Measurements from ENCODE around the gene CSRP2. TPM values are rescaled to one million over a fixed set of nuclear protein-coding genes. Genes with fewer than 3 reads are reported as not detected.

CSRP2 gene
- total RNA-seq, 2 donors from 2014 or later, result 1.2 to 3.1 TPM

- no peaks in the 10 kb centered on the region for H3K9me3 Mint-ChIP-seq
- H3K36me3 Mint-ChIP-seq (ENCODE audit: low read depth), result no peaks in the 10 kb centered on the region
- no peaks in the 10 kb centered on the region for H3K4me1 Mint-ChIP-seq
- peak overlapping the region; percentile 82 for H3K4me3 Mint-ChIP-seq
- peaks cover 56% of the 10 kb centered on the region for H3K27me3 Mint-ChIP-seq
- no peak for ATAC-seq (replicated peaks)
- H3K27ac Mint-ChIP-seq, result no peak overlapping the region
Measured at GRCh38 chr12:76879710-76880518, 1.1 kb upstream of the CSRP2 start.

GRCh38 chr12:76878099-76878898 lies 520 bp downstream of the CSRP2 start:
- peak; percentile 17 for ATAC-seq (replicated peaks)
- Mint-ChIP-seq H3K27ac (peak overlapping the region; percentile 74), H3K4me3 (peak overlapping the region; percentile 94), H3K9me3 (no peaks in the 10 kb centered on the region), H3K36me3 (ENCODE audit: low read depth) (no peaks in the 10 kb centered on the region), H3K27me3 (peaks cover 62% of the 10 kb centered on the region), H3K4me1 (no peaks in the 10 kb centered on the region)

DNA sequence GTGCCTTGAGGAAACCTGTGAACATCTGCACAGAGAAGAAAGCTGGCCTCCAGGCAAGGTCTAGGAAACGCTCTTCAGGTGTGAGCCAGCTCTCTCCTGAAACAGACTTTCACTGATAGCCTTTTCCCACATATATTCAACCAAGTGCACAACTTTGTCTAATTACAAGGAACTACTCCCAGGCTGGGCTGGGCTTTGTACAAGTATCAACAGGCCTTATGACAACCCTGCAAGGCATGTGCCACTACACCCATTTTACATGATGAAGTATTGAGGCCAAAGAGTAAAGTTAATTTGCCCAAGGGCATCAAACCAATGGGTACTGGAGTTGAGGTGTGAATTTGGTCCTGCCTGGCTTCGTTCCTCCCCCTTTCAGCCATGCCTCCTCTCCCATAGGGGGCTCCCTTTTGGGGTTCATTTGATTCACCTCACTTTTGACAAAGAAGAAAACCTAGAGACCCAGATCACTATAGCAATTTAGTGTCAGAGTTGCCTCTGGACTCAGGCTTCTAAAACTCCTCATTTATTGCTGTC lies 2.1 kb downstream of the CSRP2 start:
- Mint-ChIP-seq H3K4me3 (no peak overlapping the region), H3K4me1 (no peaks in the 10 kb centered on the region), H3K9me3 (no peaks in the 10 kb centered on the region), H3K27me3 (peaks cover 62% of the 10 kb centered on the region), H3K27ac (no peak overlapping the region), H3K36me3 (ENCODE audit: low read depth) (no peaks in the 10 kb centered on the region)
- no peak for ATAC-seq (replicated peaks)

GRCh38 chr12:76874491-76875190 lies 4.2 kb downstream of the CSRP2 start:
- Mint-ChIP-seq H3K27me3 (peaks cover 56% of the 10 kb centered on the region), H3K4me3 (no peak overlapping the region), H3K27ac (no peak overlapping the region)

GRCh38 chr12:76874027-76874426 lies 4.8 kb downstream of the CSRP2 start:
- H3K9me3 Mint-ChIP-seq, result no peaks in the 10 kb centered on the region
- no peaks in the 10 kb centered on the region for H3K36me3 Mint-ChIP-seq (ENCODE audit: low read depth)
- ATAC-seq (replicated peaks), result no peak
- no peak overlapping the region for H3K27ac Mint-ChIP-seq
- peaks cover 52% of the 10 kb centered on the region for H3K27me3 Mint-ChIP-seq
- H3K4me1 Mint-ChIP-seq, result no peaks in the 10 kb centered on the region
- H3K4me3 Mint-ChIP-seq, result no peak overlapping the region

More at GRCh38 chr12:76874491-76875190, 4.2 kb downstream of the CSRP2 start:
- no peak for ATAC-seq (replicated peaks)
- no peaks in the 10 kb centered on the region for H3K36me3 Mint-ChIP-seq (ENCODE audit: low read depth)
- H3K9me3 Mint-ChIP-seq, result no peaks in the 10 kb centered on the region
- no peaks in the 10 kb centered on the region for H3K4me1 Mint-ChIP-seq

GRCh38 chr12:76872415-76872814 lies 6.4 kb downstream of the CSRP2 start:
- Mint-ChIP-seq H3K36me3 (ENCODE audit: low read depth) (no peaks in the 10 kb centered on the region), H3K4me1 (no peaks in the 10 kb centered on the region), H3K27me3 (peaks cover 45% of the 10 kb centered on the region), H3K9me3 (no peaks in the 10 kb centered on the region), H3K4me3 (no peak overlapping the region), H3K27ac (no peak overlapping the region)
- no peak for ATAC-seq (replicated peaks)

GRCh38 chr12:76871742-76872141 lies 7.1 kb downstream of the CSRP2 start:
- no peaks in the 10 kb centered on the region for H3K9me3 Mint-ChIP-seq
- no peak overlapping the region for H3K4me3 Mint-ChIP-seq
- H3K27me3 Mint-ChIP-seq, result peaks cover 38% of the 10 kb centered on the region
- H3K27ac Mint-ChIP-seq, result no peak overlapping the region
- no peak for ATAC-seq (replicated peaks)
- H3K4me1 Mint-ChIP-seq, result no peaks in the 10 kb centered on the region
- H3K36me3 Mint-ChIP-seq (ENCODE audit: low read depth), result no peaks in the 10 kb centered on the region

DNA sequence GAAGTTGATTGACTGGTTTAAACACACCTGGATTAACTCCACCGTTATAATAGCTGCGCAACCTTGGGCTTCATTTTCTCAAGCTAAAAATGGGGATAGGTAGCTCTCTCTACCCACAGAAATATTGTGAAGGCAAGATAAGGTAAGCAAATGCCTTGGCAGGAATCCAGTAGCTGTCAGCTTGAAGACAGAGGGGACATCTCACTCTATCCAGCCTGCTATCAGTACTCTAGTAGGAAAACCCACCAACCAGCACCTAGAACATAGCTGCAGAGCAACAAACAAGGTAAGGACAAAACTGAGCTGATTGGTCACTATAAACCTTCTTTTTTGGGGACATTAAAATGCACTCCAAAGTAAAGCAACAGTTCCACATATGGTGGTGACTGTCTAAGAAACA lies 7.7 kb downstream of the CSRP2 start:
- no peak for ATAC-seq (replicated peaks)
- H3K9me3 Mint-ChIP-seq, result no peaks in the 10 kb centered on the region
- H3K27ac Mint-ChIP-seq, result no peak overlapping the region
- no peaks in the 10 kb centered on the region for H3K36me3 Mint-ChIP-seq (ENCODE audit: low read depth)
- peaks cover 31% of the 10 kb centered on the region for H3K27me3 Mint-ChIP-seq
- H3K4me3 Mint-ChIP-seq, result no peak overlapping the region
- H3K4me1 Mint-ChIP-seq, result no peaks in the 10 kb centered on the region

DNA sequence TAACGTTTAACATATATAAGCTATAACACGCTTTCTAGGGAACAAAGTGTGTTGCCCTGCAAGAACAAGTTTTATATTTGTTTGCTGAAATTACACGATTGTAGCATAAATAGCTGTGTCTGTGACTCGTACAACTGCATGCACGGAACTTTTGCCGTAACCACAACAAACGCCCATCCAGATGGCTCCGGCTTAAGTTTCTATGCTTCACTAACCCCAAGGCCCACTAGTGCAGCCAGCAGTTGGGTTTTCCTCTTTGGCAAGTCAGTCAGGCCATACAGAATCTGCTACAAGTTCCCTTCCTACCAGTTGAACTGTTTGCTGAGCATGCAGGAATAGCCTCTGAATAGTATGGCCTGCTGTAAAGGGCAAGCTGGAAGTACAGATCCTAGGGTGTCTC lies 12.1 kb downstream of the CSRP2 start:
- H3K9me3 Mint-ChIP-seq, result no peaks in the 10 kb centered on the region
- H3K36me3 Mint-ChIP-seq (ENCODE audit: low read depth), result no peaks in the 10 kb centered on the region

GRCh38 chr12:76866151-76866567 lies 12.7 kb downstream of the CSRP2 start:
- Mint-ChIP-seq H3K4me3 (no peak overlapping the region), H3K27me3 (peaks cover 3% of the 10 kb centered on the region), H3K27ac (no peak overlapping the region), H3K4me1 (no peaks in the 10 kb centered on the region), H3K36me3 (ENCODE audit: low read depth) (no peaks in the 10 kb centered on the region), H3K9me3 (no peaks in the 10 kb centered on the region)
- ATAC-seq (replicated peaks), result no peak

More for the DNA sequence above, 12.1 kb downstream of the CSRP2 start:
- peaks cover 3% of the 10 kb centered on the region for H3K27me3 Mint-ChIP-seq
- H3K27ac Mint-ChIP-seq, result no peak overlapping the region
- H3K4me3 Mint-ChIP-seq, result no peak overlapping the region
- H3K4me1 Mint-ChIP-seq, result no peaks in the 10 kb centered on the region
- no peak for ATAC-seq (replicated peaks)

DNA sequence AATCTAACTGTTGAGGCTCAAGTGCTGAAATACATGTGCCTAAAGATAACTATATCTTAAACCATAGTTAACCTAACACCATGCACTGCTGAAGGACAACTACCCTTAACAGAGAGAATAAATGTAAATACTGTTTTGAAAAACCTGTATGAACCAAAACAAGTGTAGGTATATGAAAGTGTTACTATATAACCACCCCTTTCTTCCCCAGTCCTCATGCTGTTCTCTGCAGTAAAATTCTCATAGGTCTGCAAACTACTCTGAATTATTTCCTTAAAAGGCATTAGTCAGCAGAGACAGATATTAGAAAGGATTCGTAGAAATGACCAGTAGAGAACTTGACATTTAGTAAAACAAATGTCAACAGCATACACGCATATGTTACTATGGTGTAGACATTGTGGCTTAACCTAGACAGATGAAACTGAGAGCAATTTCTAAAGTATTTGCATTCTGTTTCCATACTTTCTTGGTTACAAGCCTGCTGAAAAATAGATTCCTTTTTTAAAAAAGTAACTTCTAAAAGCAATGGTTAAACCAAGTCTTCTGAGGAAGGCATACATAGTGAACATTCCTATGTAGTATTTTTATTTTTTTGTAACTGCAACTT lies 13.9 kb downstream of the CSRP2 start:
- no peaks in the 10 kb centered on the region for H3K27me3 Mint-ChIP-seq
- H3K36me3 Mint-ChIP-seq (ENCODE audit: low read depth), result no peaks in the 10 kb centered on the region
- H3K27ac Mint-ChIP-seq, result no peak overlapping the region
- no peaks in the 10 kb centered on the region for H3K9me3 Mint-ChIP-seq
- ATAC-seq (replicated peaks), result no peak
- H3K4me1 Mint-ChIP-seq, result no peaks in the 10 kb centered on the region
- H3K4me3 Mint-ChIP-seq, result no peak overlapping the region

DNA sequence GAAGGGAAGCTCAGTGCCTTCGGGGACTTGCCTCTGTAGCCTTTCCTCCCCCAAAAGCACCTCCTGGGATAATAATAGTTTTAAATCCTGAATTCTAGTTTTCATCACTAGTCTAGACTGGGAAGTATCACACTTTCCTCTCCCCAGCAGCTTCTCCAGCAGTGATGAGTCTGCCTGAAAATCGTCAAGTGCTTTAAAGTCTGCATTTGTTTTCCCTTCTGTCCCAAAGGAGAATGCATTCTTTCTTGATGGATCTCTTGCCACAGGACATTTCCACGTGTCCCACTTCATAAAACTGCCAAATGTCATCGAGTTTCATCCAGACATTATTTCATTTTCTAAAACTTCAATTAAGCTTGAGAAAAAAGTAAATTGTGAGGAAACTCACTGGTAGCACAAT lies 15.0 kb downstream of the CSRP2 start:
- Mint-ChIP-seq H3K36me3 (ENCODE audit: low read depth) (peaks cover 5% of the 10 kb centered on the region), H3K9me3 (no peaks in the 10 kb centered on the region), H3K27me3 (no peaks in the 10 kb centered on the region), H3K4me1 (peaks cover 3% of the 10 kb centered on the region), H3K27ac (no peak overlapping the region), H3K4me3 (no peak overlapping the region)
- no peak for ATAC-seq (replicated peaks)

GRCh38 chr12:76863005-76863670 lies 15.7 kb downstream of the CSRP2 start:
- Mint-ChIP-seq H3K9me3 (no peaks in the 10 kb centered on the region), H3K27me3 (no peaks in the 10 kb centered on the region), H3K36me3 (ENCODE audit: low read depth) (peaks cover 5% of the 10 kb centered on the region), H3K4me3 (no peak overlapping the region), H3K4me1 (peaks cover 4% of the 10 kb centered on the region), H3K27ac (no peak overlapping the region)
- no peak for ATAC-seq (replicated peaks)

All from activated T-helper 17 cell treated with anti-CD3 and anti-CD28 coated beads, Interleukin-2, amount 50 U/mL, for 72 hours (primary cell).